GM13977 (cell line): ENCODE data around the gene GALNT9.
"Not testable (repeated sequence)": the region's sequence is repeated elsewhere in the genome, so short reads cannot be mapped to it uniquely, and the experiment has no call there.

Experiments
- DNase-seq: peaks from one replicate; pipeline ENCODE4 v3.0.0; 2012; ENCODE audit warnings: low spot score
- CTCF ChIP-seq: IDR thresholded peaks from 2 replicates; pipeline ENCODE4 v1.5.1; 2012; ENCODE audit warnings: mild to moderate bottlenecking, control low read depth; ENCODE audit not compliant: insufficient read depth; ENCODE audit errors: extremely low read depth, missing control alignments
- in situ Hi-C: fragments of 300-500 bp; cut with MboI; formaldehyde crosslinking; loops from one replicate; pipeline ENCODE4 v1.12.0; 2022; ENCODE audit warnings: low sequenced_read_pairs, low pct_unique_long_range_greater_than_20kb, mixed read lengths, inconsistent platforms; ENCODE audit not compliant: unreplicated experiment

GALNT9 gene

GRCh38 chr12:132222096-132222807, 107.1 kb downstream of the GALNT9 start:
- no peak for TF ChIP-seq CTCF
- in situ Hi-C loops = no loop called here
- no peak for DNase-seq

GRCh38 chr12:132219761-132220160, 109.6 kb downstream of the GALNT9 start:
- in situ Hi-C loops, DNase-seq: not testable (repeated sequence)

- no peak for TF ChIP-seq CTCF
- in situ Hi-C loops = no loop called here
- no peak for DNase-seq
These were observed 110.1 kb downstream of the GALNT9 start for GRCh38 chr12:132219323-132219722.

- in situ Hi-C loops = no loop called here
- TF ChIP-seq CTCF = peak; percentile 34
- peak; percentile 63 for DNase-seq
These were observed 110.5 kb downstream of the GALNT9 start for GRCh38 chr12:132218915-132219314.

- TF ChIP-seq CTCF = no peak
- no peak for DNase-seq
- in situ Hi-C loops = no loop called here
These were observed 110.9 kb downstream of the GALNT9 start for GRCh38 chr12:132218527-132218875.

GRCh38 chr12:132217800-132218526, 111.4 kb downstream of the GALNT9 start:
- no peak for TF ChIP-seq CTCF
- in situ Hi-C loops = no loop called here
- DNase-seq = no peak

- in situ Hi-C loops = no loop called here
- no peak for TF ChIP-seq CTCF
- no peak for DNase-seq
These were observed 112.0 kb downstream of the GALNT9 start for GRCh38 chr12:132217371-132217770.
